IPS-NIHi11 (cell line): ENCODE measurements around the gene C1GALT1.
"Not testable (repeated sequence)": the region's sequence is repeated elsewhere in the genome, so short reads cannot be mapped to it uniquely, and the experiment has no call there.

Experiments
- DNase-seq: peaks from one replicate; pipeline ENCODE4 v3.0.0; 2012; ENCODE audit warnings: mixed read lengths, low spot score

Gene C1GALT1

GRCh38 chr7:7169296-7169695 lies 13.0 kb upstream of the C1GALT1 start:
- no peak for DNase-seq

- no peak for DNase-seq
Measured at GRCh38 chr7:7173956-7174632, 8.2 kb upstream of the C1GALT1 start.

GRCh38 chr7:7175075-7175695 lies 7.2 kb upstream of the C1GALT1 start:
- no peak for DNase-seq

GRCh38 chr7:7176406-7177043 lies 5.8 kb upstream of the C1GALT1 start:
- no peak for DNase-seq

- no peak for DNase-seq
Measured at GRCh38 chr7:7177044-7177517, 5.3 kb upstream of the C1GALT1 start.

GRCh38 chr7:7178081-7178480 lies 4.3 kb upstream of the C1GALT1 start:
- no peak for DNase-seq

GRCh38 chr7:7178906-7179305 lies 3.4 kb upstream of the C1GALT1 start:
- no peak for DNase-seq

- no peak for DNase-seq
Measured at GRCh38 chr7:7180725-7181449, 1.5 kb upstream of the C1GALT1 start.

GRCh38 chr7:7181519-7182155 lies 707 bp upstream of the C1GALT1 start:
- peak; percentile 64 for DNase-seq

- peak; percentile 58 for DNase-seq
Measured at GRCh38 chr7:7183061-7183837, 905 bp downstream of the C1GALT1 start.

GRCh38 chr7:7183838-7184463 lies 1.6 kb downstream of the C1GALT1 start:
- no peak for DNase-seq

GRCh38 chr7:7185371-7185989 lies 3.1 kb downstream of the C1GALT1 start:
- DNase-seq = no peak

GRCh38 chr7:7188091-7188490 lies 5.7 kb downstream of the C1GALT1 start:
- DNase-seq = no peak

- DNase-seq = no peak
Measured at GRCh38 chr7:7188742-7189141, 6.4 kb downstream of the C1GALT1 start.

GRCh38 chr7:7190142-7190541 lies 7.8 kb downstream of the C1GALT1 start:
- no peak for DNase-seq

GRCh38 chr7:7191137-7191536 lies 8.8 kb downstream of the C1GALT1 start:
- DNase-seq = no peak

GRCh38 chr7:7192798-7193788 lies 10.7 kb downstream of the C1GALT1 start:
- not testable (repeated sequence) for DNase-seq

GRCh38 chr7:7199592-7199991 lies 17.2 kb downstream of the C1GALT1 start:
- DNase-seq = not testable (repeated sequence)

- DNase-seq = not testable (repeated sequence)
Measured at GRCh38 chr7:7200255-7200654, 17.9 kb downstream of the C1GALT1 start.
